Gastrocnemius medialis (tissue), 4 donors: Measurements from ENCODE around the gene PARP1.

Experiments used
- POLR2A ChIP-seq, 2 donors: fragments of 450-650 bp; IDR thresholded peaks; one replicate each; pipeline ENCODE4 v1.6.1; 2017; ENCODE audit warnings: antibody characterized with exemption in 2 of 2, mild to moderate bottlenecking in 2 of 2, moderate library complexity in 2 of 2
- TF ChIP-seq, protein P1 (sequence below), 5 experiments: fragments of 450-650 bp in 3 of 5; fragments of 200-600 bp in 2 of 5; sonication (generic) in 2 of 5; IDR thresholded peaks in 4 of 5; conservative IDR thresholded peaks in 1 of 5; 1 replicate in 4 of 5; 2 replicates in 1 of 5; pipeline ENCODE4 v1.5.1; 2016 to 2019; ENCODE audit warnings: antibody characterized with exemption in 5 of 5, mild to moderate bottlenecking in 3 of 5, moderate library complexity in 3 of 5

DNA sequence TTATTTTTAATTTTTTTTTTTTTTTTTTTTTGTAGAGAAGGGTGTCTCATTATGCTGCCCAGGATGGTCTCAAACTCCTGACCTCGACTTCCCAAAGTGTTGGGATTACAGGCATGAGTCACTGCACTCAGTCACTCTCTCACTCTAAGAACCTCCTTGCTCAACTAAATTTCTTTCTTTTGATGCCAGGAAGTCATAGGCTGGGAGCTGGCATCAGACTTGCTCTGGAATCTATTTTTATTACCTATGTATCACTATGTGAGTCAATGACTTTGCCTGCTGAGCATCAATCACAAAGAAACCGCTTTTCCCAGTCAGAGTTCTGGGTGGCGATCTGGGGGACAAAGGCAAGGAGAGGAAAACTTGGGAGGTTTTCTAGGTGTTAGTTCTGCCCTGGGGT, 35.5 kb upstream of the PARP1 start:
- TF ChIP-seq, protein P1, sequence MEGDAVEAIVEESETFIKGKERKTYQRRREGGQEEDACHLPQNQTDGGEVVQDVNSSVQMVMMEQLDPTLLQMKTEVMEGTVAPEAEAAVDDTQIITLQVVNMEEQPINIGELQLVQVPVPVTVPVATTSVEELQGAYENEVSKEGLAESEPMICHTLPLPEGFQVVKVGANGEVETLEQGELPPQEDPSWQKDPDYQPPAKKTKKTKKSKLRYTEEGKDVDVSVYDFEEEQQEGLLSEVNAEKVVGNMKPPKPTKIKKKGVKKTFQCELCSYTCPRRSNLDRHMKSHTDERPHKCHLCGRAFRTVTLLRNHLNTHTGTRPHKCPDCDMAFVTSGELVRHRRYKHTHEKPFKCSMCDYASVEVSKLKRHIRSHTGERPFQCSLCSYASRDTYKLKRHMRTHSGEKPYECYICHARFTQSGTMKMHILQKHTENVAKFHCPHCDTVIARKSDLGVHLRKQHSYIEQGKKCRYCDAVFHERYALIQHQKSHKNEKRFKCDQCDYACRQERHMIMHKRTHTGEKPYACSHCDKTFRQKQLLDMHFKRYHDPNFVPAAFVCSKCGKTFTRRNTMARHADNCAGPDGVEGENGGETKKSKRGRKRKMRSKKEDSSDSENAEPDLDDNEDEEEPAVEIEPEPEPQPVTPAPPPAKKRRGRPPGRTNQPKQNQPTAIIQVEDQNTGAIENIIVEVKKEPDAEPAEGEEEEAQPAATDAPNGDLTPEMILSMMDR (IDR thresholded peaks at IDR 0.05 in 4 of 5, conservative IDR thresholded peaks at IDR 0.05 in 1 of 5) = no peak
- no peak for TF ChIP-seq POLR2A (IDR thresholded peaks at IDR 0.05)
